ENCODE measurements around the gene ITGB4.
A peak's percentile ranks its signal among the peaks of the same experiment; 100 is the strongest.

The ITGB4 gene

GRCh38 chr17:75773808-75774470 is 52.7 kb downstream of the ITGB4 start:
- TF ChIP-seq CTCF (IDR thresholded peaks at IDR 0.05) = no peak

- TF ChIP-seq CTCF (IDR thresholded peaks at IDR 0.05) = no peak
These were observed 53.3 kb downstream of the ITGB4 start for GRCh38 chr17:75774471-75774990.

- no peak for TF ChIP-seq CTCF (IDR thresholded peaks at IDR 0.05)
These were observed 53.9 kb downstream of the ITGB4 start for GRCh38 chr17:75774991-75775668.

GRCh38 chr17:75776386-75777295 is 55.4 kb downstream of the ITGB4 start:
- TF ChIP-seq CTCF (IDR thresholded peaks at IDR 0.05) = no peak

GRCh38 chr17:75777296-75777922 is 56.1 kb downstream of the ITGB4 start:
- no peak for TF ChIP-seq CTCF (IDR thresholded peaks at IDR 0.05)

- peak; percentile 68 for TF ChIP-seq CTCF (IDR thresholded peaks at IDR 0.05)
These were observed 57.6 kb downstream of the ITGB4 start for GRCh38 chr17:75778861-75779249.

Measured in LNCAP (cell line).